GM19328 (cell line): Measurements from ENCODE around the gene HIF3A.
"Not testable (repeated sequence)": the region's sequence is repeated elsewhere in the genome, so short reads cannot be mapped to it uniquely, and the experiment has no call there.

ENCODE experiments used
- ATAC-seq: cut with Tn5 transposase; IDR thresholded peaks from one replicate; pipeline ENCODE4 v1.9.1; 2021; ENCODE audit warnings: mild to moderate bottlenecking, moderate library complexity; ENCODE audit not compliant: unreplicated experiment

HIF3A gene

DNA sequence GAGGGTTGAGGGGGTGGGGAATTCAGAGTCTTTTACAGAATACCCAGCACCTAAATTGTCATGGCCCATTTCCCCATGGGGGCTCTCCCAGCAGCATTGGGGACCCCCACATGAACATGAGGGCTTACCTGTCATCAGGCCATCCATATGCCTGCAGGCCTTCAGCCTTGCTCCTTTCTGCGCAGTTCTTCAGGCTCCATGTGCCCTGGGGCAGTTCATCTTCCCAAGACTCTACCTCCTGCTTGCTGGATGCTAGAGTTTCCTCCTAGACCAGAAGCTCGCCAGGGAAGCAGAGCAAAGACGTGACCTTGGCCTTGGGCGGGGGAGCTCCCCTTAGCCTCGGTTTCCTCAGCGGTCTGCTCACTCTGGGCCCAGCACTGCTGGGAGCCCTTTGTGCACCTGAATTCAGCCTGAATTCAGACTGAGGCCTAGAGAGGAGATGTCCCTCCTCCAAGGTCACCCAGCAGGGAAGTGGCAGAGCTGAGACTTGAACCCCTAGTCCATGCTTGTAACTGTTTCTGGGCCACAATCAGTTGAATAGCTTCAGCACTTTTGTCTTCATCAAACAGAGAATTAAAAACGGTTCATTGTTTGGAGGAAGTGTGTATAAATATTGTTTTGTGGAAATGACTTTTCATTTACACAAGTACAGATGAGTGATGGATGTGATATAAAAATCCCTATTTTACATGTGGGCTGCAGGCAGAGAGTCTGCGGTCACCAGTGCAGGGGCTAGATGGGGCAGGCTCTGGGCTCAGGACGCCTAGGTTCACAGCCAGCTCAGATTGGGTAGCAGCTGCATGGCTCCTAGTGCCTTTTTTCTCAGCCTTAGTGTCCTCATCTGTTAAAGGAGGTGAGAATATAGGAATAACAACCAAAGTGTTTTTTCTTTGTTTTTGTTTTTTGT, 59.6 kb downstream of the HIF3A start:
- no peak for ATAC-seq

DNA sequence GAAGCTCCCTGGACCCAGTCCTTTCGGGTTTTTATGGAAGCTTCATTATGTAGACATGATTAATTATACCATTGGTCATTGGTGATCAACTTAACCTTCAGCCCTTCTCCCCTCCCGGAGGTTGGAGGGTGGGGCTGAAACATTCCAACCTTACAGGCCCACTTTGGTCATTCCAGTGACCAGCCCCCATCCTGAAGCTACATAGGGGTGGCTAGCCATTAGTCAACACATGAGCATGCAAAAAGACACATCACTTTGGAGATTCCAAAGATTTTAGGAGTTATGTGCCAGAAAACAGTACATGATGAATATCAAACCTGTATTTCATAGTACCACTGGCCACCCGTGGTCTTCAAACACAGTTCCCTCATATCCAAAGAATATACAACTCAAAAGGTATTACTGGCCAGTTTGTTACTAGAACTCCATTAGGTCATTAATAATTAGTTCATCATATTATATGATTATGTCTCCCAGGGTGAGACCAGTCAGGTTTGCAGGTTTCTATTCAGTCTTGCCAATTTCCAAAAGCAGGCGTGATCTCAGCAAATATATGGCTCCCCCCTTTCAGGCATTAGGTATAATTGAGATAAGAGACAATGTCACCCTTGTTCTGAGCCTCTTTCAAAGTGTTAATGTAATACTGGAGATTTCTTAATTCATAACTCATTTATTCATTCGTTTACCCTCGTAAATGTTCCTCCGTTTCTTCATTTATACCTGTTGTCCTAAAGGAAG, 61.2 kb downstream of the HIF3A start:
- ATAC-seq: no peak

DNA sequence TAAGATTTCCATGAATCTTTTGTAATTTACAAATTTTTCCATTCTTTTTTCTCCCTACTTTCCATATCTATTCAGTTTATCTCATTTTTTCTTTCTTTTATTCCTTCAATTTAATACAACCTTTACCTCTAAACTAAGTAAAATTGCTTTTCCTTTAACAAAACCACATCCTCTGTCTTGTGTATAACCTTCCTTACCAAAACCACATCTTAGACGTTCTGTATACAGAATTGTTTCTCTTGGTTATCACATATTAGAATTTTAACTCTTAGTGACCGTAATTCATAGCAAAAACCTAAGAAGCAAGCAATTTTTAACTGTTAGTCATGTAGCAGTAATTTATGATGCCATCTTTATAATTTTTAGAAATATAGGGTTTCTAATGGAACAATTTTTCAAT, 65.1 kb downstream of the HIF3A start:
- no peak for ATAC-seq

DNA sequence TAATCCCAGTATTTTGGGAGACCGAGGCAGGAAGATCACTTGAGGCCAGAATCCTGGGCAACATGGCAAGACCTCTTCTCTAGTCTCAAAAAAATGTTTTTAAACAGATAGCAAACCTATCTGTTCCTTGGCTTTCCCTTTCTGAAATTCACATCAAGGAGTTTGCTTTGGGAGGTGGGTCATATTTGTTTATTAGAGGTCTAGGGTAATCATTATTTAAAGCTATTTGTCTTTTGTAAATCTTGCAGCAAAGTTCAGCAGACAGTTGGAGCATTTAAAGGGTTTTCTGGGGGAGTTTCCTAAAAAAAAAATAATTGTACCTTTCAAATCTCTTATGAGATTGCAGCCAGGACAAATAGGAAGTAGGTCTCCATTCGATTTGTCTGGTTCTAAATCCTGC, 67.5 kb downstream of the HIF3A start:
- no peak for ATAC-seq

GRCh38 chr19:46365561-46365960, 68.7 kb downstream of the HIF3A start:
- no peak for ATAC-seq

DNA sequence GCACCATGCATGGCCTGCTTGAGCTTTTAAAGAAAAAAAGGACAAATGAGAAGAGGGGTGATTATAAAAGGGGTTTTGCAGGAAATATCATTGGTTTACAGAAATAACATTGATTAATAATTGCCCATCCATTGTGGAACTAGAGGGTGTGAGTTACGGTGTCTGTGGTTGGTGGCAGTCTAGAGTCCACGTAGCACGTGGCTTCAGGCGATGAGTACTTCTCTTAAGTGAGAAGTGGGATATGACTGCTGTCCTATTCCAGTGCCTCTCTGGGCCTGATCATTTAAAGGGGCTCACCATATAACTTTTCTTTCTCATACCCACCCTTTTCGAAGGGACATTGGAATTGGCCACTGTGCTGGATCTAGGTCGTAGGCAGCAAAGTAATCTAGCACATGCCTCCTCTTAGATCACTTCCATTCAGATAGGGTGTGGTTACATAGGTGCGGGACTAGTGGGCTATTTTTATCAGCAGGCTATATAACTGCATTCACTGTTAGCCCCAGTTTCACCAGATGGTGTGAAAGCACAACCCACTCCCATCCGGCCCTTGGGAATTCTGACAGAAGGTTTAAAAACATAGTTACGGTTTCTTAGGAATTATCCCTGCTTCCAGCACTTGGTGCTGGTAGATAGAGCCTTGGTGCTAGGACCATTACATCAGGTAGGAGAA, 69.9 kb downstream of the HIF3A start:
- ATAC-seq: no peak

DNA sequence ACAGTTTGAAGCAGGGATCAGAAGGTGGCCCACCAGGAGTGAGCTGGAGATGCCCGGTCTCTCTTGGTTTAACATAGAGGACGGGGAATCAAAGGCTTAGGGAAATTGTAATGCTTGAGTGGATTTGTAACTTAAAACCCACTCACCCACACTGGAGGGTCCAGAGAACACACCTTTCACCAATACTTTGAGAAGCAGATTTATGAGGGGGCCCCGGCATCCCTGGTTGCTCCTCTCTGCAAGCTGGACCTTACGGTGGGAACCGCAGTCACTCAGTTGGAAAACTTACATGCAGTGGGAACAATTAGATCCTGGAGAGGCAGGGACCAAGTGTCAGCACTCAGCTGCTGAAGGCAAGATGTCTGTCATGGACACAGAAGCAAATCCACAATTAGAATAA, 70.6 kb downstream of the HIF3A start:
- ATAC-seq: no peak

GRCh38 chr19:46368116-46368515, 71.3 kb downstream of the HIF3A start:
- no peak for ATAC-seq

- ATAC-seq: no peak
Observed at GRCh38 chr19:46369817-46370216, 73.0 kb downstream of the HIF3A start.

DNA sequence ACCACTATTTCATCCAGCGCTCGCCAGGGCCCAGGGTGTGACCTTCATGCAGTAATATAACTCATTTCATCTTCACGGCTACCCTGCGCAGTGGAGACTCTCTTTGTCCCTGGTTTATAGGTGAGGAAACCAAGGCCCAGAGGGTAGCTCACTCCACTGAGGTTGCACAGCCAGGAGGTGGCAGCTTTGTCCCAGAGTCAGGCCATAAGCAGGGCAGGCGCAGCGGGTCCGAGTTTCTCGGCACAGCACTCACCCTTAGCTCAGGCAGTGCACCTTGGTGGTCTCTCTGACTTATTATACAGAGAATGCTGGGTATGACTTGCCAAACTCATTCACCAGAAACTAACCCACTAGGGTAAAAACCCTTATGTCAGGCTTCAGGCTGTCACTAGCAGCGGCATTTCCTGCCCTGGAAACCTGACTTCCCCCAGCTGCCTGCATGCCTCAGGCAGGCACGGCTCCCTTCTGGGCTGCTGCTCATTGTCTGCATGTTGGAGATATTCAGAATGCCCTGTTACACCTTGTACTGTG, 74.6 kb downstream of the HIF3A start:
- no peak for ATAC-seq

- ATAC-seq: no peak
Observed at GRCh38 chr19:46372901-46373490, 76.2 kb downstream of the HIF3A start.

DNA sequence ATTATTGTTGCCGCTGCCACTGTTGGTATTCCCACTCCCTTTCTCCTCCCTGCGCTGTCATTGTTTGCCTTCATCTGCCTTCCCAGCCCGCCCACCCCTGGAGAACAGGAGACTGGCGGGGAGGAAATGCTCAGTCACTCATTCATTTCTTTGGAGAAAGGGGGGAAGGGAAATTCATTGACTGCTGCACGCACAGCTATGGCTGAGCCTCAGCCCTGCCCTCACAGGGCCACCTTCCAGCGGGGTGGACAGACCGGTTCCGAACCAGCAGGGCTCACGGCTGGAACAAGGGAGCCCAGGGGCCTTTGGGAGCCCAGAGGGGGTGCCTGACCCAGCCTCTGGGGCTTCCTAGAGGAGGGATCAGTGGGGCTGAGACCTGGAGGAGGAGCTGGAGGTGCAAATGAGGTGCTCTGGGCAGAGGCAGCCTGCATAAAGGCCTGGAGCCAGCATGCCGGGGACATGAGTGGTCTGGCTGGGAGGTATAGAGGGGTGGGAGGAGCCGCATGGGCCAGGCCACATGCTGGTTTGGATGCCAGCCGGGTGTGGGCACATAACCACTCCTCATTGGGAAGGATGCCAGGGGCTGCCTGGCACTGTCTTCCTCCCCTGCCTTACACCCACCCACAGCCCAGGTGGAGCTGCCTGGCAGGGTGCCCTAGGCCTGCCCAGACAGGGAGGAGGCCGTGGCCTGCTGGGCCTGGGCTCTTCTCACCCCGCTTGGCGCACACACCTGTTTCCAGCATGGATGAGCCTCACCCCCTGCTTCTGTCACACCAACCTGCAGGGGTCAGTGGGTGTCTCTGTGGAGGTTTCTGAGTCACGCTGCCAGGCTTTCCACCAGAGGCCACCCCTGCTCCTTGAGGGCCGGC, 76.9 kb downstream of the HIF3A start:
- ATAC-seq: no peak

- no peak for ATAC-seq
Observed at GRCh38 chr19:46374536-46375475, 78.0 kb downstream of the HIF3A start.

DNA sequence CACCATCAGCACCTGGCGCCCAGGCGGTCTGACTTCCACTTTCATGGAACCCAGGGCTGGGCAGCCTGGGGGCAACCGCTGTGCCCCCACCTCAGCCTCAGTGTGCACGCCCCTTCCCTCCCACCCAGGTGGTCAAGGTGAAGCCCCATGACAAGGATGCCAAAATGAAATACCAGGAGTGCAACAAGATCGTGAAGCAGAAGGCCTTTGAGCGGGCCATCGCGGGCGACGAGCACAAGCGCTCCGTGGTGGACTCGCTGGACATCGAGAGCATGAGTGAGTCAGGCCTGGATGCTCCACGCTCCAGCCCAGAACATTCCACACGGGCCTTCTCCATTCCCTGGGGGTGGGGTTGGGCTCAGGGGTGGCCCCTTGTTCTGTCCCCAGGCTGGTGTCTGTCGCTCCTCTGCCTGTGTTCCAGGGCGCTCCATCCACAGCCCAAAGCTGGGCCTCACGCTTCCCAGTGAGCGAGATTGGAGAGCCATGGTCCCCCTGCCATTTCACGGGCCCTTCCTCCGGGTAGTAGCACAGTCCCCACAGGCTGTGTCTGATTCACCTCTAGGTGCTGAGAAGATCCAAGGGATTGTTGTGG, 78.7 kb downstream of the HIF3A start:
- not testable (repeated sequence) for ATAC-seq

GRCh38 chr19:46376241-46377153, 79.7 kb downstream of the HIF3A start:
- ATAC-seq: no peak

GRCh38 chr19:46378268-46378667, 81.4 kb downstream of the HIF3A start:
- ATAC-seq: no peak

DNA sequence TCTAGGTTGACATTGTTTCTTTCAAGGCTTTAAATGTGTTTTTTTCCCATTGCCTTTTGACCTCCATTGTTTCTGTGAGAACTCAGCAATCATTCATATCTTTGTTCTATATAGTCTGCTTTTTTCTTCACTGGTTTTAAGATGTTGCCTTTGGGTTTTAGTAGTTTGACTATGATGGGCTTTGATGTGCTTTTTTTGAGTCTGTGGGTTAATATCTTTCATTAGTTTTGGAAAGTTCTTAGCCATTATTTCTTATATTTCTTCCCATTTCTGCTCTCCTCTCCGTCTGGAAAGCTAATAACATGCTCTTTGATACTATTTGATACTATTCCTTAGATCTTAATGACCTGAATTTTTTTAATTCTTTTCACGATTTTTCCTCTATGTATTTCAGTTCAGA, 83.8 kb downstream of the HIF3A start:
- no peak for ATAC-seq

- no peak for ATAC-seq
Observed at GRCh38 chr19:46381346-46381745, 84.5 kb downstream of the HIF3A start.
